Stimulated activated CD4-positive, alpha-beta T cell treated with anti-CD3 and anti-CD28 coated beads, TNF-alpha, amount 100 ng/mL, for 24 hours (primary cell): Measurements from ENCODE around the gene PTPN13.

Source experiments
- DNase-seq, 3 experiments: peaks; one replicate each; pipeline ENCODE4 v3.0.0-alpha.2; 2020; ENCODE audit warnings: low read depth in 3 of 3

Gene PTPN13

DNA sequence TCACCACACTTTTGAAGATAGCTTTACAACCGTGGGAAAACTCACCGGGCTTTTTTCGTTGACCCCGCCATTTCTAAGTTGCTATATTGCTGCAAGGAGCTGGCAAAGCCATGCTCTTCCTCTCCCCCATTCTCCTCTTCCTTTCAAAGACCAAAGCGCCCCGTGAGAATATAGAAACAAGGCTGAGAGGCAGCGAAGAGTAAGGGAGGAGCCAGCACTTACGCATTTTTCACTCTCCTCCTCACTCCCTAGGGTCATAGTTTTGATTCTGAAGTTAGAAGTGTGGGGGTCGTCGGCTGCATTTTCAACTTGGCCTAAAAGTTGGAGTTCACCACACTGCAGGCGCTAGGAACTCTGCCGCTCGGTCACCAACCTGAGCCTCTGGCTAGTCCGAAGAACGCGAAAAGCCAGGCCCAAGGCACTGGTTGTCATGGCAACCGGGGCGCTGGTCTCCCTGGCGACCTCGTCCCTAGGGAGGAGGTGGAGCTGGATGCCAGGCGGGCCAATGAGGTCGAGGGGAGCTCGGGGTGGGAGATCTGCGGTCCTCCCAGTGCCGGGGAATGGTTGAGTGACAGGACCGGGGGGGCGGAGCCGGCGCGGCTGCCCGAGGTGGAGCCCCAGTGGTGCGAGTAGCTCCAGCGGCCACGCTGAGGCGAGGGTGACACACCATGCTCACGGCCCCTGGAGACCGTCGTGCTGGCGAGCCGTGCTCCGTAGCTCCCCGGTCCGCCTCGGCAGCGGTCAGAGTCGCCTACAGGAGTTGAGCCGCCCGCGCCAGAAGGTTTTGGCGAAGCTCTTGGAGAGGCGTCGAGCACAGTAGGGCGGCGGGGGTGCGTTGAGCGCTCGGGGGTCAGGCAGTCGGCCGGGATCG, at the start of gene PTPN13:
TSS of gene PTPN13 (plus strand) at position 628 of the 871 bp plus-strand sequence. CDS start 40,942 bp downstream, outside the sequence.
- peak; percentile 26 to 70 (median 31) for DNase-seq

DNA sequence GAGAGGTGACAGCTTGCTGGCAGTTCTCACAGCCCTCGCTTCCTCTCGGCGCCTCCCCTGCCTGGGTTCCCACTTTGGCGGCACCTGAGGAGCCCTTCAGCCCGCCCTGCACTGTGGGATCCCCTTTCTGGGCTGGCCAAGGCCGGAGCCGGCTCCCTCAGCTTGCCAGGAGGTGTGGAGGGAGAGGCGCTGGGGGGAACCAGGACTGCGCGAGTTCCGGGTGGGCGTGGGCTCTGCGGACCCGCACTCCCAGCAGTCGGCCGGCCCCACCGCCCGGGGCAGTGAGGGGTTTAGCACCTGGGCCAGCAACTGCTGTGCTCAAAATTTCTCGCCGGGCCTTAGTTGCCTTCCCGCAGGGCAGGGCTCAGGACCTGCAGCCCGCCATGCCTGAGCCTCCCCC, 47.0 kb upstream of the PTPN13 start:
- no peak for DNase-seq

- DNase-seq = no peak
Observed at GRCh38 chr4:86549163-86549788, 44.8 kb upstream of the PTPN13 start.

GRCh38 chr4:86551387-86551786, 42.7 kb upstream of the PTPN13 start:
- no peak for DNase-seq

DNA sequence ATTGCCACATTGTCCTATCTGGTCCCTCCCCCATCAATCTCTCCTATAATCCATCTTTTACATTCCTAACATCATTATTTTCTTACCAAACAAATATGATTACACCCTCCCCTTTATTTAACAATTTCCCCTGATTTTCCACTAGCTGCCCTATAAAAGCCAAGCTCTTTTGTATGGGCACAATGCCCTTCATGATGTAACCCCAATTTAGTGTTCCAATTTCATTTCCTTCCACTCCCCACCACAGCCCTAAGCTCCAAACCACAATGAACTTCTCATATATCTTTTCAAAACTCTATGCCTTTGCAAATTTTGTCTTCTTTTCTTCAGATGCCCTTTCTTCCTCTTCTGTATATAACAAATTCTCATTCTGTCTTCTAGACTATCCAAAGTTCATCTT, 39.5 kb upstream of the PTPN13 start:
- no peak for DNase-seq

GRCh38 chr4:86556791-86557415, 37.2 kb upstream of the PTPN13 start:
- DNase-seq = no peak

- DNase-seq = no peak
Observed at GRCh38 chr4:86557526-86557925, 36.6 kb upstream of the PTPN13 start.

GRCh38 chr4:86558258-86558657, 35.9 kb upstream of the PTPN13 start:
- no peak for DNase-seq

DNA sequence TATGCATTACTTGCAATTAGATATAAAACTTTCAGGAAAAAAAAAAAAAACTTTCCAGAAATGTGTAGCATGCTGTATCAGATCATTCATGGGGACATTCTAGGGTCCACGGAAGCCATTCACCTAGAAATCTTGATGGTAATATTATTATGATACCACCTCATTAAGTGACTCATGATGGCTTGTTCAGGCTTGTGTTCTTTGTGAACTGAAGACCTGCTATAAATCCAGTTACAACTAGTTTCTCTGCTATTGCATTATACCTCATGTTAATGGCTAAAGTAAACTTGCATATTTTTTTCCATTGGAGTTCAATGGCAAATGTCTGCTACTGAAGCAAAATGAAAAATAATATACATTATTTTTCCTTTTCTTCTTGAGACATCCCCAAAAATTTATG, 35.3 kb upstream of the PTPN13 start:
- DNase-seq = no peak

DNA sequence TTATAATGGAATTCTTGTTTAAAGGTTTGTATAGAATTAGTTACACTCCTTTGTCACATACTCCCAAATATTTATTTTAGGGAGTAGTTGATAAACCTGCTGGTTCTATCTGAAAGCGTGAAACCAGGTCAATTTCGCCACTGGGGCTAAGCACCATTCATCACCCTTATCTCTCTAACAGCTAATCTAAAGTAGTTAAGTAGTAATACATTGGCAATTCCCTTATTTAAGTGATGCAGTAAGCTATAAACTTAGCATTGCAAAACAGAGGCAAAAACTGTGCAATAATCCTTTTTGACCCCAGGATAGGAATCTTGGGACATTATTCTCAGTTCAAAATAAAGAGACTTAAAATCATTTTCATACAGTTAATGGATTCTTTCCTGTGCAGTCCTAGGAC, 33.7 kb upstream of the PTPN13 start:
- no peak for DNase-seq

GRCh38 chr4:86561256-86561655, 32.9 kb upstream of the PTPN13 start:
- no peak for DNase-seq

DNA sequence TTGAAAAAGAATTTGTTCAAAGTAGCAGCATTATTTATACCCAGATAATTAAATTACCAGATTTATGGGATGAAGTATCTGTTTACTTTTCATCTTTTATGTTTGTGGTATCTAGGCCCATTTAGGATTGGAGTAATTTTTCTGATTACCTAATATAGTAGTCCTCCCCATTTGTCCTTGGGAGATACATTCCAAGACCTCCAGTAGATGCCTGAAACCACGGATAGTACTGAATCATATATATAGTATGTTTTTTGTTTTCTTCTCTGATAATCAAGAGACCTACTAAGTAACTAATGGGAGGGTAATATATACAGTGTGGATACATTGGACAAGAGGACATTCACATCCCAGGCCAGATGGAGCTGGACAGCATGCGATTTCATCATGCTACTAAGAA, 30.7 kb upstream of the PTPN13 start:
- DNase-seq = no peak

DNA sequence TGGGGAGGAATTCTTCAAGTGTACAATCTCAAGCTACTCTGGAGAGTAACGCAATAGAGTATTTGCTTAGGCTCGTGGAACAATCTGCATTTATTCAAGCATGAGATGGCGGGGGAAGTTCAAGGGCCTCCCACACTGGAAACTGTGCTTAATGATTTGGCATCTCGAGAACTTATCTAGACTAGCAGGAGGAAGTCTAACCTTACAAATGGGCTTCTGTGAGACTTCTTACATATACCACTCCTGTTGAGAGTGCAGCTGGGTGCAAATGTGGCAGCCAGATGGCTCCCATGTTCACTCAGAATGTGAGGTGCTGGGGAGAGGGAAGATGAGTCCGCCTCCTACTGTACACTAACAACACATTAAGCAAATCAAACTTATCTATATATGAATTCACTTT, 29.3 kb upstream of the PTPN13 start:
- DNase-seq = no peak

- DNase-seq = no peak
Observed at GRCh38 chr4:86565651-86566050, 28.5 kb upstream of the PTPN13 start.

GRCh38 chr4:86569103-86569870, 24.8 kb upstream of the PTPN13 start:
- no peak for DNase-seq

DNA sequence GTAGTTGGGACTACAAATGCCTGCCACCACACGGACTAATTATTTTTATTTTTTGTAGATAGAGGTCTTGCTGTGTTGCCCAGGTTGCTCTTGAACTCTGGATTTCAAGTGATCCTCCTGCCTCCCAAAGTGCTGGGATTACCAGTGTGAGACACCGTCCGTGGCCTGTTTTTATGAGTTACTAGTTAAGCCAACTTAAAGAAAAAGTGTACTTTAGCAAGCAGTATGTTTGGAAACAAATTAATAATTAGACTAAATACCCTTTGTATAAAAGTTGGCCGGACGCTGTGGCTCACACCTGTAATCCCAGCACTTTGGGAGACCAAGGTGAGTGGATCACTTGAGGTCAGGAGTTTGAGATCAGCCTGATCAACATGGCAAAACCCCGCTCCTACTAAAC, 14.2 kb upstream of the PTPN13 start:
- DNase-seq = no peak

DNA sequence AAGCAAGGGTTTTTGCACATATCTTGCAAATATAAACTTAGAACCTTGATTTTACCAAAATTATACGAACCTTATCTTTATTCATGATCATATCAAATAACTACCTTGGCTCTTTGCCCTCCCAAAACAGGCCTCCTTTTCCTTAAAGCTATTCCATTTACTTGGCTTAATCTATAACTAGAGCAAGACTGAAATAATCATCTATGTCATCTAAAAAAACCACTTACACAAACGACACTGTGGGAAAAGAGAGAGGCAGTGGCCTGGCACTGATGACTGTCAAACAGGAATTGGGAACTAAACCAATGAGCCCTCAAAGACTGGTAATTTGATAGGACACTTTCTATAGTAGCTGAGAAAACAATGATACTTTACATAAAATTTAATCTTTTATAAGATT, 11.7 kb upstream of the PTPN13 start:
- DNase-seq = no peak

DNA sequence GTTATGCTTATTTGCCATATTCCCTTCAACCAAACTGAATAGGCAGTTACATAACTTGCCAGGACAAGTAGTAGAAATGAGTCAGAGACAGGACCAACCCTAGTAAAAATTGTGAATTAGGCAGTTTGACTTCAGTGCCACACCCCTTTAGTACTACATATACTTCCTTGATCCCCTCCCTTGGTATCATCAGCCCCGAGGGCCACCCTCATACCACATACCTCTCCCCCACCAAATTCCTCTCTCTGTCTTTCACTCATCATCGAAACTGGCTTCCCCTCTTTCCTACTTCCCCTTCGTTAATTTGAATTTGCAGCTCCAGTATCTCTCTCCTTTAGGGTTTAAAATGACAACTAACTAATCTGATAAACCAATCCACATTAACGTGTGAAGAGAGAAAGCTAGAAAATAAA, 7.9 kb upstream of the PTPN13 start:
- DNase-seq = no peak

DNA sequence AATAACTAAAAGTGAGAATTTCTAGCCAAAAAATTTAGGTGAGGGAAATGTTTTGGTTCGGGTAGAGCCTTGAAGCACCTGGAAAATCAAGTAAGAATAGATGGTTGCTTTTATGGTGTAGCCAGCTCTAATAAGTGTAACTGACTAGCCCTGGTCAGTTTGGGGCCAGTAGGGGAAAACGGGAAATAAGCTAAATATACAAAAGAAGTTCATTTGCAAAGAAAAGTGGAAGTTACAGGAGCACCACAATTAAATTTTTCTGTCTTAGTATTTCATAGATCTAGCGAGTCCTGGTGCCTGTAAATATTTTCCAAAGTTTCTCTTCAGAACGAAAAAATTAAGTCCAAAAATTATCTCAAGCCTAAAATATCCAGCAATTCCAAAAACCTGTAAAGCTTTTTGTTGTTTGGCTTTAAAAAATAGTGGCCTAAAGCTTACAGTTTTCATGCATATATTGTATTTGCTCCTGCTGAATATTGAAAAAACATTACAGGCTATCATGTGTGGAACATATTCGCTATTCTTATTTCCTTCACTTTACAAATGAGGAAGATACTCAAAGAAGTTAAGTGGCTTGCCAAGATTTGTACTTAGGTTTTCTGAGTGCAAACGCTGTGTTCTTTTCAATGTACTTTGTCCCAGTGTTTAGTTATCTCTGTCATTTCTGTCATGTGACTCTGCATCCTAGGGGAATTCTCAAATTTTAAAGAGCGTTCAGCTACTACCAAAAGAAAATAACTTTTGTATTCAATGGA, 7.3 kb upstream of the PTPN13 start:
- no peak for DNase-seq

DNA sequence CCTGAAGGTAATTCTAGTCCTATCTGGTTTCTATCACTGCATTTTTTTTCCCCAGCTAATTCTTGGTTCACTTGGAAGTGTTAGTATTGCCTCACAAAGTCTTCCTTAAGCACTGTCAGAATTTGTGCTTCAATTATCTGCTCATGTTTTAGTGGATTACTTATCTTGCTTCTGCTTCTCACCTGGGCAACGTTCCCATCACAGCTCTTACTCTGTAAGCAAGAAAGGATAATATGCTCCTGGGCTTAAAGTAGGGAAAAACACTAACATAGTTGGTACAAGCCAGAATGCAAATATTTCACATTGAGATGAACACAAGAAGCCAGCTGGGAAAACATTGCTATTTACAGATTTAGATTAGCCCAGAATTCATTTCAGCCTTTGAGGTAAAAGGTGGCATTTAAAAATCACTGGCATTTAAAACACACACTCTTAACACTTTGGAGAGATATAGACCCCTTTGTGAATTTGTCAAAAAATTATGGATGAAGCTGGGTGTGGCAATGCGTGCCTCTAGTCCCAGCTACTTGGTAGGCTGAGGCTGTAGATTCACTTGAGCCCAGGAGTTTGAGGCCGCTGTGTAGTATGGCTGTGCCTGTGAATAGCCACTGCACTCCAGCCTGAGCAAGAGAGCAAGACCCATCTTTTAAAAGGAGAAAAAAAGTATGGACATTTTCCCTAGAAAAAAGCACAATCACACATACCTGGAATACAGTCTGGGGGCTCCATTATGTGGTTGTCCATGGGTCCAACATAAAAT, 6.6 kb upstream of the PTPN13 start:
- no peak for DNase-seq
